NB4 (cell line): ENCODE results near the gene MAP4K1.

Experiments used
- DNase-seq: peaks from one replicate; pipeline ENCODE4 v3.0.0; 2010; ENCODE audit warnings: low read depth
- H3K4me3 ChIP-seq: one replicate; pipeline ENCODE4 v1.5.1; 2011; ENCODE audit warnings: mild to moderate bottlenecking, low read depth, low read length, moderate library complexity
- CTCF ChIP-seq: IDR thresholded peaks from one replicate; pipeline ENCODE4 v1.5.1; 2012; ENCODE audit warnings: low read depth, low read length
- MAX ChIP-seq: IDR thresholded peaks from 2 replicates; pipeline ENCODE4 v1.6.1; 2011; ENCODE audit warnings: low read depth, low read length
- MYC ChIP-seq: IDR thresholded peaks from 2 replicates; pipeline ENCODE4 v1.6.1; 2011; ENCODE audit warnings: low read depth, low read length
- POLR2A ChIP-seq: IDR thresholded peaks from 2 replicates; pipeline ENCODE4 v1.6.1; 2011; ENCODE audit warnings: mild to moderate bottlenecking; ENCODE audit not compliant: insufficient read length; ENCODE audit errors: extremely low read depth

MAP4K1 gene

GRCh38 chr19:38663957-38664502 is 46.3 kb upstream of the MAP4K1 start:
- DNase-seq, result no peak
- TF ChIP-seq CTCF (no peak), MYC (no peak), MAX (no peak), POLR2A (no peak)

GRCh38 chr19:38663156-38663651 is 45.5 kb upstream of the MAP4K1 start:
- DNase-seq, result no peak

More at GRCh38 chr19:38663957-38664502, 46.3 kb upstream of the MAP4K1 start:
- H3K4me3 ChIP-seq, result no peak overlapping the region

GRCh38 chr19:38662537-38663155 is 44.9 kb upstream of the MAP4K1 start:
- no peak for DNase-seq
- no peak overlapping the region for H3K4me3 ChIP-seq
- TF ChIP-seq MYC, result no peak
- no peak for TF ChIP-seq POLR2A
- no peak for TF ChIP-seq CTCF
- TF ChIP-seq MAX, result no peak

More at GRCh38 chr19:38663156-38663651, 45.5 kb upstream of the MAP4K1 start:
- no peak overlapping the region for H3K4me3 ChIP-seq
- TF ChIP-seq MAX (no peak), MYC (no peak), CTCF (no peak), POLR2A (no peak)

- H3K4me3 ChIP-seq, result no peak overlapping the region
- no peak for DNase-seq
- TF ChIP-seq POLR2A, result no peak
- no peak for TF ChIP-seq MYC
- no peak for TF ChIP-seq CTCF
- TF ChIP-seq MAX, result no peak
These were observed 44.2 kb upstream of the MAP4K1 start for GRCh38 chr19:38661996-38662395.

GRCh38 chr19:38661136-38661535 is 43.4 kb upstream of the MAP4K1 start:
- no peak for DNase-seq
- TF ChIP-seq MAX (no peak), CTCF (no peak), POLR2A (no peak), MYC (no peak)

More at GRCh38 chr19:38661136-38661535, 43.4 kb upstream of the MAP4K1 start:
- no peak overlapping the region for H3K4me3 ChIP-seq
